ENCODE results near the gene DLG5. TPM values are rescaled to one million over a fixed set of nuclear protein-coding genes. Genes with fewer than 3 reads are reported as not detected.

Gene DLG5, protein sequence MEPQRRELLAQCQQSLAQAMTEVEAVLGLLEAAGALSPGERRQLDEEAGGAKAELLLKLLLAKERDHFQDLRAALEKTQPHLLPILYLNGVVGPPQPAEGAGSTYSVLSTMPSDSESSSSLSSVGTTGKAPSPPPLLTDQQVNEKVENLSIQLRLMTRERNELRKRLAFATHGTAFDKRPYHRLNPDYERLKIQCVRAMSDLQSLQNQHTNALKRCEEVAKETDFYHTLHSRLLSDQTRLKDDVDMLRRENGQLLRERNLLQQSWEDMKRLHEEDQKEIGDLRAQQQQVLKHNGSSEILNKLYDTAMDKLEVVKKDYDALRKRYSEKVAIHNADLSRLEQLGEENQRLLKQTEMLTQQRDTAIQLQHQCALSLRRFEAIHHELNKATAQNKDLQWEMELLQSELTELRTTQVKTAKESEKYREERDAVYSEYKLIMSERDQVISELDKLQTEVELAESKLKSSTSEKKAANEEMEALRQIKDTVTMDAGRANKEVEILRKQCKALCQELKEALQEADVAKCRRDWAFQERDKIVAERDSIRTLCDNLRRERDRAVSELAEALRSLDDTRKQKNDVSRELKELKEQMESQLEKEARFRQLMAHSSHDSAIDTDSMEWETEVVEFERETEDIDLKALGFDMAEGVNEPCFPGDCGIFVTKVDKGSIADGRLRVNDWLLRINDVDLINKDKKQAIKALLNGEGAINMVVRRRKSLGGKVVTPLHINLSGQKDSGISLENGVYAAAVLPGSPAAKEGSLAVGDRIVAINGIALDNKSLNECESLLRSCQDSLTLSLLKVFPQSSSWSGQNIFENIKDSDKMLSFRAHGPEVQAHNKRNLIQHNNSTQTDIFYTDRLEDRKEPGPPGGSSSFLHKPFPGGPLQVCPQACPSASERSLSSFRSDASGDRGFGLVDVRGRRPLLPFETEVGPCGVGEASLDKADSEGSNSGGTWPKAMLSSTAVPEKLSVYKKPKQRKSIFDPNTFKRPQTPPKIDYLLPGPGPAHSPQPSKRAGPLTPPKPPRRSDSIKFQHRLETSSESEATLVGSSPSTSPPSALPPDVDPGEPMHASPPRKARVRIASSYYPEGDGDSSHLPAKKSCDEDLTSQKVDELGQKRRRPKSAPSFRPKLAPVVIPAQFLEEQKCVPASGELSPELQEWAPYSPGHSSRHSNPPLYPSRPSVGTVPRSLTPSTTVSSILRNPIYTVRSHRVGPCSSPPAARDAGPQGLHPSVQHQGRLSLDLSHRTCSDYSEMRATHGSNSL (N-terminal part only)
- total RNA-seq (10 to 100 TPM; 11.3 to 19.4 (median 14.6) TPM), polyA plus RNA-seq (10 to 100 TPM; 13.0 to 14.0 TPM)

DNA sequence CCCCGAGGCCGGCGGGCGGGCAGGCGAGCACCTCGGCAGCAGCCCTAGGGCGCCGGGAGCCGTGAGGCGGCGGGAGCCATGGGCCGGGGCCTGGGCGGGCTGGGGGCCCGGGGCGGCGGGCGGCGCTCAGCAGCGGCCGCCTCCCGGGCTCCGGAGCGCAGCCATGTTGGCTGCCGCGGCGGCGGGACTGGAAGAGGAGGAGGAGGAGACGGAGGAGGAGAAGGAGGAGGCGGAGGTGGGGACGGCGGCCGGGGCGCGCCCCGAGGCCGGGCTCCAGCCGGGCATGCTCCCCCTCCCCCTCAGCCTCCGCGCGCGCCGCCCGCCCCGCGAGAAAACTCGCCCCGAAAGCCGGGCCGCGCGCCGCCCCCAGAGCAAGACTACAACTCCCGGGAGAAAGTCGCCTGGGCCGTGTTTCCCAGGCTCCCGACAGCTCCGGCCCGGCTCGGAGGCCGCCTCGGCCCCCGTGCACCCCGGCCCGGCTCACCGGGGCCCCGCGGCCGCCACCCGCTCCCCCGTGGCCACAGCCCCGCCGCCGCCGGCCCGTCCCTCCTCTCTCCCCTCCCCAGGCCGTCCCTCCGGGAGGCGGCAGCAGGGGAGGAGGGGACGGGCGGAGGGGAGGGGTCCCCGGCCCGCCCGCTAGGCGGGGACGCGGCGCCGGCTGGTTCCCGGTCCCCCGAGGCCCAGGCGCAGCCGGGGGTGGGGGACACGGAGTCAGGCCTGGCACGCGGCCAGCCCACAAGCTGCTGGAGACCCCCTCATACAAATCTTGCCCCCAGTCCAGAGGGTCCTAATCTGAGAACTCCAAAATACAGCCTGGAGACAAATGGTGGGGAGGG lies at the start of gene DLG5:
TSS of gene DLG5 (minus strand) at position 190 of the 836 bp plus-strand sequence. CDS start 235 bp downstream, outside the sequence.
- 1% methylated on average over 16 to 95 of the region's 95 CpGs for WGBS, 2 donors
- no peak for FAIRE-seq
- intact Hi-C loops (cut with DNase I): no loop called here

DNA sequence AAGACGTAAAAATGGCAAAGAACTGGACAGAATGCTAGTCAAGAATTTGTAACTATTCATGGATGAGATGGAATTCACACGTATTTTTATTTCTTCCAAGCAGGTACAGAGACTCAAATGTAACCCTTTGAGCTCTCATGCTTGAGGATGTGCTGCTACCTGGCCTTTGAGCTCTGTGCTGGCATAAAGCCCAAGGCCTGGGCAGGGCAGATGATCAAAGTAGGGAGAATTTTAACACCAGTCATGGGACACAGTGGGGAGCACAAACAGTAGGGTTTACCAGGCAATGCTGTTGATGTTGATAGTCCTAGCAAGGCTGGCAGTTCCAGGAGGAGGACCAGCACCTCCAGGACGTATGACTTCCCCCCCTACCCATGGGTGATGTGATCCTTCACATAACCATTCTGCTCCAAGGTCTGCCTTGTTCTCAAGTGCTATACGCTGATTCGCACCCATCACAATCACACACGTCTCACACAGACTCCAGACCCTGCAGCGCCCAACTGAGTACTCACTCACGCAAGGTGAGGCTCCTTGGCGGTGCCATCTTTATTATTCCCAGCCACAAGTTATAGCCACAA lies 48.6 kb upstream of the DLG5 start:
- no peak for ATAC-seq
- Histone ChIP-seq H3K9me3 (no peaks in the 10 kb centered on the region), H3K27me3 (no peaks in the 10 kb centered on the region), H3K4me1 (peaks cover 0 to 7% (median 0%) of the 10 kb centered on the region in 3 donors), H3K36me3 (peaks cover 0 to 26% (median 12%) of the 10 kb centered on the region in 3 donors), H3K27ac (no peak overlapping the region), H3K4me3 (no peak overlapping the region)
- WGBS, 2 donors: 84% methylated on average over 9 of the region's 9 CpGs
- DNase-seq: no peak
- TF ChIP-seq, protein P1, sequence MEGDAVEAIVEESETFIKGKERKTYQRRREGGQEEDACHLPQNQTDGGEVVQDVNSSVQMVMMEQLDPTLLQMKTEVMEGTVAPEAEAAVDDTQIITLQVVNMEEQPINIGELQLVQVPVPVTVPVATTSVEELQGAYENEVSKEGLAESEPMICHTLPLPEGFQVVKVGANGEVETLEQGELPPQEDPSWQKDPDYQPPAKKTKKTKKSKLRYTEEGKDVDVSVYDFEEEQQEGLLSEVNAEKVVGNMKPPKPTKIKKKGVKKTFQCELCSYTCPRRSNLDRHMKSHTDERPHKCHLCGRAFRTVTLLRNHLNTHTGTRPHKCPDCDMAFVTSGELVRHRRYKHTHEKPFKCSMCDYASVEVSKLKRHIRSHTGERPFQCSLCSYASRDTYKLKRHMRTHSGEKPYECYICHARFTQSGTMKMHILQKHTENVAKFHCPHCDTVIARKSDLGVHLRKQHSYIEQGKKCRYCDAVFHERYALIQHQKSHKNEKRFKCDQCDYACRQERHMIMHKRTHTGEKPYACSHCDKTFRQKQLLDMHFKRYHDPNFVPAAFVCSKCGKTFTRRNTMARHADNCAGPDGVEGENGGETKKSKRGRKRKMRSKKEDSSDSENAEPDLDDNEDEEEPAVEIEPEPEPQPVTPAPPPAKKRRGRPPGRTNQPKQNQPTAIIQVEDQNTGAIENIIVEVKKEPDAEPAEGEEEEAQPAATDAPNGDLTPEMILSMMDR (IDR thresholded peaks at IDR 0.05): no peak
- no peak for FAIRE-seq
- intact Hi-C loops (cut with DNase I): loop anchor here in 2 of 3 donors (5.0 to 10.0 kb wide), 2 partner anchors 128 to 130 kb away; no protein-coding TSS in a partner anchor

More for the DNA sequence above, at the start of gene DLG5:
- peak within 1 kb of the TSS; percentile 35 to 51 (median 46) for H3K27ac ChIP-seq
- H3K4me3 ChIP-seq: peak within 1 kb of the TSS; percentile 70 to 90 (median 75)
- H3K27me3 ChIP-seq: no peaks in the 10 kb centered on the region
- peaks cover 0 to 14% (median 0%) of the 10 kb centered on the region in 3 donors for H3K4me1 ChIP-seq
- H3K9me3 ChIP-seq: no peaks in the 10 kb centered on the region
- TF ChIP-seq, protein P1 (IDR thresholded peaks at IDR 0.05): no peak
- DNase-seq (peak; percentile 61 to 86 (median 72)), ATAC-seq (peak; percentile 71 to 87 (median 83))
- no peaks in the 10 kb centered on the region for H3K36me3 ChIP-seq

DNA sequence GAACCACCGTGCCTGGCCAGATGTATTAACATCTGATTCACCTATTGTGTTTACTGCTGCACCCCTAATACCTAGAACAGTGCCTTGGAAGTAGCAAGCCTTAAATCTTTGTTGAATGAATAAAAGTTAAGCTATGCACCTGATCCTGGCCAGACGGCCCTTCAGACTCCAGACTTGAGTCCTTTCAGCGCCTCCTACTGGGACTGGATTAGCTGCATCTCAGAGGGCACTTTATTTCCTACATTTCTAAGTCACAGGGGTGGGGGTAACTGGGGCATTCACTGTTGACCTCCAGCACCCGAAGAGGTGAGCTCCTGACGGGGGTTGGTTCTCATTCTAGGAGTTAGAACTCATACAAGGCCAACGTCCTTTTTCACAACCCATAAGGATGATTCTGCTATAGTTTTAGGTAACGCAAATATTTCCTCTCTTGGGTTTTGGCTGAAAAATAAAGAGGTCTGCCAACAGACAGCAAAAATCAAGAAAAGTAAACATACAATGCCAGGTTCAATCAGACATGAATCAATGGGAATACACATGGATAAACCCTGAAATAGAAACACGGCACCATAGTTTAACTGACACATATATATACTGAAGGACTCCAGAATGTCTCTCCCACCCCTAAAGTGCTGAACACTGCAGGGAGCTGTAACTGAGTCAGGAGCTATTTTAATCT lies 48.0 kb upstream of the DLG5 start:
- H3K27ac ChIP-seq: no peak overlapping the region
- FAIRE-seq: no peak
- peak in 3 of 4 donors; percentile 21 to 40 (median 28) for ATAC-seq

More for the DNA sequence above, 48.0 kb upstream of the DLG5 start:
- intact Hi-C loops (cut with DNase I): loop anchor here in 2 of 3 donors (5.0 to 10.0 kb wide), 2 partner anchors 127 to 130 kb away; no protein-coding TSS in a partner anchor
- Histone ChIP-seq H3K36me3 (peaks cover 0 to 20% (median 6%) of the 10 kb centered on the region in 3 donors), H3K9me3 (no peaks in the 10 kb centered on the region), H3K27me3 (no peaks in the 10 kb centered on the region), H3K4me3 (no peak overlapping the region), H3K4me1 (peaks cover 0 to 7% (median 0%) of the 10 kb centered on the region in 3 donors)
- TF ChIP-seq, protein P1 (IDR thresholded peaks at IDR 0.05): no peak
- 60 to 71% methylated on average over 8 of the region's 8 CpGs for WGBS, 2 donors
- DNase-seq: no peak

Data from pancreas (tissue), 10 donors.